Stimulated activated CD4-positive, alpha-beta T cell treated with anti-CD3 and anti-CD28 coated beads, Interleukin-1b, Interleukin-23, amount 100 ng/mL, for 48 hours (primary cell): ENCODE results near the gene MUC13.
A peak's percentile ranks its signal among the peaks of the same experiment; 100 is the strongest.

Source experiments
- DNase-seq: peaks from one replicate; pipeline ENCODE4 v3.0.0-alpha.2; 2020

MUC13 gene

GRCh38 chr3:124893526-124893925, 41.0 kb downstream of the MUC13 start:
- DNase-seq = no peak

- no peak for DNase-seq
These were observed 43.9 kb downstream of the MUC13 start for GRCh38 chr3:124890573-124891190.

GRCh38 chr3:124888482-124889441, 45.8 kb downstream of the MUC13 start:
- DNase-seq = no peak

- DNase-seq = no peak
These were observed 46.6 kb downstream of the MUC13 start for GRCh38 chr3:124887932-124888298.

GRCh38 chr3:124887177-124887931, 47.2 kb downstream of the MUC13 start, which contains the start of gene ITGB5:
TSS of gene ITGB5 (minus strand) at chr3:124887365. CDS start at chr3:124887000, 365 bp downstream.
- DNase-seq = peak; percentile 25

- DNase-seq = peak; percentile 16
These were observed 48.1 kb downstream of the MUC13 start for GRCh38 chr3:124886168-124887056.

GRCh38 chr3:124885466-124886167, 48.9 kb downstream of the MUC13 start:
- no peak for DNase-seq

GRCh38 chr3:124884474-124885101, 50.0 kb downstream of the MUC13 start:
- DNase-seq = no peak

- DNase-seq = no peak
These were observed 50.6 kb downstream of the MUC13 start for GRCh38 chr3:124883766-124884473.

GRCh38 chr3:124882816-124883747, 51.5 kb downstream of the MUC13 start:
- DNase-seq = no peak

GRCh38 chr3:124881976-124882697, 52.4 kb downstream of the MUC13 start:
- no peak for DNase-seq

- DNase-seq = no peak
These were observed 55.2 kb downstream of the MUC13 start for GRCh38 chr3:124879337-124879680.

- DNase-seq = peak; percentile 19
These were observed 55.8 kb downstream of the MUC13 start for GRCh38 chr3:124878561-124879336.

GRCh38 chr3:124877674-124878073, 56.9 kb downstream of the MUC13 start:
- no peak for DNase-seq

GRCh38 chr3:124876401-124876878, 58.1 kb downstream of the MUC13 start:
- DNase-seq = no peak

GRCh38 chr3:124873226-124873625, 61.3 kb downstream of the MUC13 start:
- no peak for DNase-seq

GRCh38 chr3:124867511-124867910, 67.0 kb downstream of the MUC13 start:
- DNase-seq = no peak

- DNase-seq = no peak
These were observed 72.5 kb downstream of the MUC13 start for GRCh38 chr3:124862006-124862405.
